Measurements from ENCODE around the gene RAB9A.

RAB9A gene

GRCh38 chrX:13752141-13752540 lies 63.2 kb downstream of the RAB9A start:
- no peak for DNase-seq

GRCh38 chrX:13752646-13753045 lies 63.7 kb downstream of the RAB9A start:
- no peak for DNase-seq

- DNase-seq, result no peak
These were observed 65.8 kb downstream of the RAB9A start for GRCh38 chrX:13754765-13755164.

- DNase-seq, result peak in 1 of 2 donors; percentile 32
These were observed 66.3 kb downstream of the RAB9A start for GRCh38 chrX:13755254-13755653.

GRCh38 chrX:13756381-13756780 lies 67.5 kb downstream of the RAB9A start:
- no peak for DNase-seq

GRCh38 chrX:13759152-13759718 lies 70.3 kb downstream of the RAB9A start:
- DNase-seq, result no peak
